GM18511 (cell line): Measurements from ENCODE around the gene SLC10A7.

ENCODE experiments used
- ATAC-seq: cut with Tn5 transposase; IDR thresholded peaks from one replicate; pipeline ENCODE4 v1.9.1; 2021; ENCODE audit warnings: mild to moderate bottlenecking, moderate library complexity; ENCODE audit not compliant: unreplicated experiment

The SLC10A7 gene

GRCh38 chr4:146229406-146229805 is 292.3 kb downstream of the SLC10A7 start:
- ATAC-seq = no peak

GRCh38 chr4:146224326-146224966 is 297.3 kb downstream of the SLC10A7 start:
- ATAC-seq = no peak

- ATAC-seq = no peak
Measured at GRCh38 chr4:146222313-146222712, 299.4 kb downstream of the SLC10A7 start.

GRCh38 chr4:146214238-146214637 is 307.5 kb downstream of the SLC10A7 start, which contains the start of gene REELD1:
TSS of gene REELD1 (plus strand) at chr4:146214538. CDS start at chr4:146216953, 2,415 bp downstream.
- no peak for ATAC-seq

- no peak for ATAC-seq
Measured at GRCh38 chr4:146212781-146213180, 309.0 kb downstream of the SLC10A7 start.

GRCh38 chr4:146211440-146211839 is 310.3 kb downstream of the SLC10A7 start:
- no peak for ATAC-seq

GRCh38 chr4:146210890-146211289 is 310.9 kb downstream of the SLC10A7 start:
- ATAC-seq = no peak

GRCh38 chr4:146207410-146207809 is 314.3 kb downstream of the SLC10A7 start:
- no peak for ATAC-seq
